ENCODE data around the gene RASSF1.

The RASSF1 gene

GRCh38 chr3:50297896-50298725, 42.5 kb downstream of the RASSF1 start:
- TF ChIP-seq BHLHE40 (IDR thresholded peaks at IDR 0.05; ENCODE audit: borderline replicate concordance) (no peak), SP1 (IDR thresholded peaks at IDR 0.05) (no peak), L3MBTL2 (conservative IDR thresholded peaks at IDR 0.05) (no peak), FOXM1 (IDR thresholded peaks at IDR 0.05; ENCODE audit: borderline replicate concordance) (no peak), CTBP1 (IDR thresholded peaks at IDR 0.05; ENCODE audit: borderline replicate concordance) (no peak), FOXK2 (IDR thresholded peaks at IDR 0.05) (no peak), SUZ12 (IDR thresholded peaks at IDR 0.05) (no peak), NFRKB (IDR thresholded peaks at IDR 0.05) (no peak), ZNF384 (IDR thresholded peaks at IDR 0.05) (no peak), ARNT (IDR thresholded peaks at IDR 0.05) (no peak), FOXA1 (IDR thresholded peaks at IDR 0.05) (no peak), LEF1 (IDR thresholded peaks at IDR 0.05; ENCODE audit: borderline replicate concordance) (no peak), ELF4 (IDR thresholded peaks at IDR 0.05) (no peak)
- TF ChIP-seq, protein P1, sequence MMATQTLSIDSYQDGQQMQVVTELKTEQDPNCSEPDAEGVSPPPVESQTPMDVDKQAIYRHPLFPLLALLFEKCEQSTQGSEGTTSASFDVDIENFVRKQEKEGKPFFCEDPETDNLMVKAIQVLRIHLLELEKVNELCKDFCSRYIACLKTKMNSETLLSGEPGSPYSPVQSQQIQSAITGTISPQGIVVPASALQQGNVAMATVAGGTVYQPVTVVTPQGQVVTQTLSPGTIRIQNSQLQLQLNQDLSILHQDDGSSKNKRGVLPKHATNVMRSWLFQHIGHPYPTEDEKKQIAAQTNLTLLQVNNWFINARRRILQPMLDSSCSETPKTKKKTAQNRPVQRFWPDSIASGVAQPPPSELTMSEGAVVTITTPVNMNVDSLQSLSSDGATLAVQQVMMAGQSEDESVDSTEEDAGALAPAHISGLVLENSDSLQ (IDR thresholded peaks at IDR 0.05): no peak
- CTCF ChIA-PET: interaction anchor here (0.9 to 2.1 kb wide), 3 partner anchors 24 to 104 kb away, joined by 3 to 8 read pairs (median 3); no protein-coding TSS in a partner anchor
- POLR2A ChIA-PET: interaction anchor here (1.1 to 3.5 kb wide), 5 partner anchors 23 to 39 kb away, joined by 3 to 23 read pairs (median 11); partner anchors contain the start of gene TUSC2
- DNase-seq (ENCODE audit: extremely low spot score): no peak

DNA sequence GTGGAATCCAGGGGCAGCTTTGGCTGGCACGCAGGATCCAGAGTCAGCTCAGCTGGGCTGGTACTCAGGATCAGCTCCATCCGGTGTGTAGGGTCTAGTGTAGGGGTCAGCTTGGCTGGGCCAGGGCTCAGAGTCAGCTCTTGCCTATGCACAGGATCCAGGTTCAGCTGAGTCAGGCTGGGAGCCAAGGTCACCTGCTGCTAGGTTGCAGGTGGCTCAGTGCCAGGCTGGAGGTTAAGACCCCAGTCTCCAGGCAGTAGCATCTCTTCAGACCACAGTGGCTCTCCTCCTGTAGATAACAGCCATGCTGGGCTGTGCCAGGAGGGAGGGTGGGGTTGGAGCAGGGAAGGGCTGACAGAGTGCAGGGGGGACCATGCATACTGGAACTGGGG, 43.3 kb downstream of the RASSF1 start:
- CTCF ChIA-PET: interaction anchor here (0.9 kb wide), 1 partner anchor 23 kb away, joined by 3 read pairs; no protein-coding TSS in a partner anchor
- TF ChIP-seq FOXK2 (IDR thresholded peaks at IDR 0.05): no peak
- no peak for TF ChIP-seq ELF4 (IDR thresholded peaks at IDR 0.05)
- no peak for TF ChIP-seq ZNF384 (IDR thresholded peaks at IDR 0.05)
- no peak for TF ChIP-seq SUZ12 (IDR thresholded peaks at IDR 0.05)
- no peak for TF ChIP-seq CTBP1 (IDR thresholded peaks at IDR 0.05; ENCODE audit: borderline replicate concordance)
- no peak for TF ChIP-seq NFRKB (IDR thresholded peaks at IDR 0.05)
- no peak for TF ChIP-seq TARDBP (IDR thresholded peaks at IDR 0.05)
- TF ChIP-seq, protein P1 (IDR thresholded peaks at IDR 0.05): no peak
- TF ChIP-seq BHLHE40 (IDR thresholded peaks at IDR 0.05; ENCODE audit: borderline replicate concordance): no peak
- no peak for TF ChIP-seq ARNT (IDR thresholded peaks at IDR 0.05)
- TF ChIP-seq L3MBTL2 (conservative IDR thresholded peaks at IDR 0.05): no peak
- no peak for TF ChIP-seq SP1 (IDR thresholded peaks at IDR 0.05)
- TF ChIP-seq FOXA1 (IDR thresholded peaks at IDR 0.05): no peak
- TF ChIP-seq HDGF (IDR thresholded peaks at IDR 0.05; ENCODE audit: borderline replicate concordance): no peak
- POLR2A ChIA-PET: interaction anchor here (0.7 to 3.5 kb wide), 3 partner anchors 30 to 39 kb away, joined by 3 to 21 read pairs (median 4); partner anchors contain the start of gene TUSC2
- DNase-seq (ENCODE audit: extremely low spot score): no peak

DNA sequence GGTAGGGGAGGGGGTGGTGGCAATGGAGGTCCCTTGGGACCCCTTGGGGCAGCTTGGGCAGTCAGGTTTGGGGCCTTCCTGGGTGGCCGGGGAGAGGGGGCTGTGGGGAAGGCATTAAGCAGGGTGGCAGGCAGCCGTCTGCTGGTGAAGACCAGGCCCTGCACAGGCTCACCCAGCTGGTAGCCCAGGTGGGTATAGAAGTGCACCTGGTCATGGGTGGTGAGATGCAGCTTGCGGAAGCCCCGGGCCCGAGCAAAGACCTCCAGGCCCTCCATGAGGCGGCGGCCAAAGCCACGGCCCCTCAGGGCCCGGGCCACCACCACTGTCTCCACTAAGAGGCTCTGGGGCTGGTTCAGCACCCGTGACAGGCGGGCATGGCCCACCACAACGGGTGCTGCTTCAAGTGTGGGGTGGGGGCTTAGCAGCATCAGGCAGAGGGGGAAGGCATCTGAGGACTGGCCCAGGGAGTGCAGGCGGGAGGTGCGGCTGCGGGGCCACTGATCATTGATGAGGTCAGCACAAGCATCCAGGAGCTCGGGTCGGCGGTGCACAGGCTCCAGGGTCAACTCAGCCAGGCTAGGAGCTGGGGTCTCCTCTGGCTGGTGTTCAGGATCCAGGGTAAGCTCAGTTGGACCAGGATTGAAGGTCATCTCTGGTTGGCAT, 43.8 kb downstream of the RASSF1 start:
- ChIA-PET CTCF (no interaction called here), POLR2A (interaction anchor here (0.7 to 3.5 kb wide), 3 partner anchors 30 to 40 kb away, joined by 3 to 21 read pairs (median 4); partner anchors contain the start of gene TUSC2)
- no peak for DNase-seq (ENCODE audit: extremely low spot score)
- TF ChIP-seq FOXA1 (IDR thresholded peaks at IDR 0.05): no peak
- no peak for TF ChIP-seq CTBP1 (IDR thresholded peaks at IDR 0.05; ENCODE audit: borderline replicate concordance)
- TF ChIP-seq ZNF384 (IDR thresholded peaks at IDR 0.05): no peak
- TF ChIP-seq SUZ12 (IDR thresholded peaks at IDR 0.05): no peak
- TF ChIP-seq HDGF (IDR thresholded peaks at IDR 0.05; ENCODE audit: borderline replicate concordance): no peak

GRCh38 chr3:50295553-50296431, 44.8 kb downstream of the RASSF1 start:
- CTCF ChIA-PET: no interaction called here
- no peak for TF ChIP-seq L3MBTL2 (conservative IDR thresholded peaks at IDR 0.05)
- no peak for TF ChIP-seq CTBP1 (IDR thresholded peaks at IDR 0.05; ENCODE audit: borderline replicate concordance)
- no peak for TF ChIP-seq SP1 (IDR thresholded peaks at IDR 0.05)
- POLR2A ChIA-PET: interaction anchor here (1.0 to 2.5 kb wide), 3 partner anchors 11 to 509 kb away, joined by 3 to 12 read pairs (median 4); partner anchors contain the start of gene IP6K1
- no peak for DNase-seq (ENCODE audit: extremely low spot score)

DNA sequence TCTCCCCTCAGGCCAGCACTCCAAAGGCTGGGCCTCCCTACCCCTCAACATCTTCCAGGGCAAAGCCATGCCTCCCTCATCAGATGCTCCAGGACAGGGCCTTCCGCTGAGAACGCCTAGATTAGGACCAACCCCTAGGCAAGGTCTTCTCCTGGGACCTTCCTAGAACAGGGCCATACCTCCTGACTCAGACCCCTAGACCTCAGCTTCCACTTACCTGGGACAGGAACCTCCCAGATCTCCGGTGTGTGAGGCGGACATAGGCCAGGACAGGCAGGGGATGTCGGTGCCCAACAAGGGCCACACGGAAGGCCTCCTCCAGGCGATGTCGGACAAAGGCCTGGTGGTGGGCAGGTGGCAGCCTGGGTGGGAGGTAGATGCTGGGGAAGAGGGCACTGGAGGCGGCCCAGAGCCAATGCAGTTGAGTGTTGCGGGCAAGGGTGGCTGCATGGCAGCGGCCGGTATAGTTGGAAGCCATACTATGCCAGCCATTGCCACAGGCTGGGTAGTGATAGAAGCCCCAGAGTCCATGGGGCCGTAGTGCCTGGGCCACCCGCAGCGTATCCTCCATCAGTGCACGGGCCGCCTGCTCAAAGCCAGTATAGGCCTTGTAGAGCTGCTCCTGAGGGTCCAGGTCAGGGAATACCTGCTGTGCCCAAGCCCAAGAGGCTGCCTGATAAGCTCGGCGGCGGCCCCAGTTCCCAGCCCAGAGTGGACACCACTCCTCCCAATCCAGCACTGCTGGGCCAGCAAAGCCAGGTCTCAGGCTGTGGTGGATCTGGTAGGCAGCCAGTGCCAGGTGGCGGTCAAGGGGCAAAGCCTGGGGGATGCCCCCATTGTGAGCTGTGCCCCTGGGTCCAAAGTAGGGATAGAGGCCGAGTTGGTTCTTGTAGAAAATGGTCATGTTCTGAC, 45.9 kb downstream of the RASSF1 start:
- TF ChIP-seq BHLHE40 (IDR thresholded peaks at IDR 0.05; ENCODE audit: borderline replicate concordance): no peak
- no peak for TF ChIP-seq ZNF384 (IDR thresholded peaks at IDR 0.05)
- TF ChIP-seq TARDBP (IDR thresholded peaks at IDR 0.05): no peak
- TF ChIP-seq CTBP1 (IDR thresholded peaks at IDR 0.05; ENCODE audit: borderline replicate concordance): no peak
- no peak for TF ChIP-seq LEF1 (IDR thresholded peaks at IDR 0.05; ENCODE audit: borderline replicate concordance)
- no peak for TF ChIP-seq HDGF (IDR thresholded peaks at IDR 0.05; ENCODE audit: borderline replicate concordance)
- no peak for TF ChIP-seq NFRKB (IDR thresholded peaks at IDR 0.05)
- TF ChIP-seq, protein P1 (IDR thresholded peaks at IDR 0.05): no peak
- no peak for TF ChIP-seq ARNT (IDR thresholded peaks at IDR 0.05)
- TF ChIP-seq L3MBTL2 (conservative IDR thresholded peaks at IDR 0.05): no peak
- no peak for TF ChIP-seq FOXM1 (IDR thresholded peaks at IDR 0.05; ENCODE audit: borderline replicate concordance)
- TF ChIP-seq SUZ12 (IDR thresholded peaks at IDR 0.05): no peak
- POLR2A ChIA-PET: interaction anchor here (1.0 to 2.5 kb wide), 3 partner anchors 10 to 508 kb away, joined by 3 to 12 read pairs (median 4); partner anchors contain the start of gene IP6K1
- no peak for DNase-seq (ENCODE audit: extremely low spot score)
- CTCF ChIA-PET: no interaction called here

Data from HEK293T (cell line).